Caco-2 (cell line): ENCODE data around the gene PTPN12. TPM values are rescaled to one million over a fixed set of nuclear protein-coding genes. Genes with fewer than 3 reads are reported as not detected.

Experiments used
- BruUV-seq: library from RNA; stranded (reverse); fragments of 400-500 nt; replicated peaks from 2 replicates; lab custom pipeline; 2021; lab: Mats Ljungman, UMichigan
- CTCF ChIA-PET: fragments of 300-600 bp; sonication (Branson Sonifier 250); formaldehyde crosslinking; loops from one replicate; lab custom pipeline; 2022; ENCODE audit warnings: antibody characterized with exemption; lab: Charles Lee
- POLR2A ChIA-PET: fragments of 300-600 bp; sonication (Branson Sonifier 250); formaldehyde crosslinking; loops from one replicate; lab custom pipeline; 2022; ENCODE audit warnings: antibody characterized with exemption; lab: Charles Lee
- DNase-seq, 2 experiments: peaks; one replicate each; pipeline versions ENCODE4 v3.0.0 to v3.0.0-alpha.2; 2020 to 2022
- H3K27me3 ChIP-seq: replicated peaks from 2 replicates; pipeline ENCODE4 v1.6.0; 2011; ENCODE audit warnings: low read length; ENCODE audit not compliant: control insufficient read depth, insufficient read depth
- H3K36me3 ChIP-seq: 2 replicates; pipeline ENCODE4 v1.5.1; 2011; ENCODE audit warnings: low read length; ENCODE audit not compliant: control insufficient read depth, insufficient read depth
- H3K4me1 ChIP-seq: fragments of 250-450 bp; sonication (Bioruptor Pico); 2 replicates; pipeline ENCODE4 v1.5.1; 2020; ENCODE audit warnings: mild to moderate bottlenecking
- H3K4me3 ChIP-seq: 2 replicates; pipeline ENCODE4 v1.5.1; 2011; ENCODE audit warnings: low read depth, mild to moderate bottlenecking, control low read depth, low read length
- H3K9me3 ChIP-seq: fragments of 250-450 bp; sonication (Bioruptor Pico); 2 replicates; pipeline ENCODE4 v1.5.1; 2020; ENCODE audit warnings: mild to moderate bottlenecking, moderate library complexity
- H3K27ac Mint-ChIP-seq: one replicate; pipeline ENCODE4 v1.8.0; 2022; ENCODE audit warnings: mixed read lengths; ENCODE audit not compliant: unreplicated experiment
- H3K27me3 Mint-ChIP-seq: one replicate; pipeline ENCODE4 v1.8.0; 2022; ENCODE audit warnings: mixed read lengths; ENCODE audit not compliant: insufficient read depth, unreplicated experiment
- H3K36me3 Mint-ChIP-seq: one replicate; pipeline ENCODE4 v1.8.0; 2022; ENCODE audit warnings: mild to moderate bottlenecking, mixed read lengths; ENCODE audit not compliant: insufficient read depth, unreplicated experiment
- H3K4me1 Mint-ChIP-seq: one replicate; pipeline ENCODE4 v1.8.0; 2022; ENCODE audit warnings: low read depth, mixed read lengths; ENCODE audit not compliant: unreplicated experiment
- H3K4me3 Mint-ChIP-seq: one replicate; pipeline ENCODE4 v1.8.0; 2022; ENCODE audit warnings: mild to moderate bottlenecking, moderate library complexity, mixed read lengths; ENCODE audit not compliant: unreplicated experiment
- H3K9me3 Mint-ChIP-seq: one replicate; pipeline ENCODE4 v1.8.0; 2022; ENCODE audit warnings: mixed read lengths; ENCODE audit not compliant: unreplicated experiment
- CTCF ChIP-seq, 2 experiments: fragments of 200-600 bp in 1 of 2; IDR thresholded peaks; 1 replicate in 1 of 2; 2 replicates in 1 of 2; pipeline versions ENCODE4 v1.5.1 to v1.8.0; 2011 to 2022; ENCODE audit warnings: antibody characterized with exemption in 1 of 2, control low read depth in 1 of 2, inconsistent platforms in 1 of 2, low read depth in 1 of 2, low read length in 1 of 2, mild to moderate bottlenecking in 1 of 2, moderate library complexity in 1 of 2; ENCODE audit not compliant: insufficient read depth in 1 of 2, severe bottlenecking in 1 of 2, unreplicated experiment in 1 of 2
- intact Hi-C: fragments of 100-400 bp; cut with micrococcal nuclease; formaldehyde crosslinking; loops from one replicate; pipeline ENCODE4 v1.10.0; 2022; ENCODE audit not compliant: unreplicated experiment
- total RNA-seq: library from RNA; stranded (reverse); gene quantifications from 2 replicates; pipeline ENCODE4 v1.2.3, GENCODE V29; 2022

The PTPN12 gene
- total RNA-seq, 1 experiment from 2014 or later, result 67.1 TPM

GRCh38 chr7:77653572-77653971 lies 116.5 kb downstream of the PTPN12 start:
- H3K36me3 Mint-ChIP-seq, result peaks cover 18% of the 10 kb centered on the region
- no peak for TF ChIP-seq CTCF (IDR thresholded peaks at IDR 0.05; ENCODE audit: insufficient read depth in 1 of 2, low read depth in 1 of 2, low read length in 1 of 2, severe bottlenecking in 1 of 2, unreplicated experiment in 1 of 2)
- H3K4me1 Mint-ChIP-seq, result peaks cover 22% of the 10 kb centered on the region
- ChIA-PET CTCF (no interaction called here), POLR2A (no interaction called here)
- Histone ChIP-seq H3K9me3 (no peaks in the 10 kb centered on the region), H3K4me3 (no peak overlapping the region), H3K4me1 (peaks cover 42% of the 10 kb centered on the region), H3K27me3 (no peaks in the 10 kb centered on the region), H3K36me3 (no peaks in the 10 kb centered on the region)
- no peaks in the 10 kb centered on the region for H3K9me3 Mint-ChIP-seq
- H3K27ac Mint-ChIP-seq, result no peak overlapping the region
- H3K4me3 Mint-ChIP-seq, result no peak overlapping the region
- intact Hi-C loops, result loop anchor here (10.0 kb wide), 2 partner anchors 281 to 371 kb away; no protein-coding TSS in a partner anchor
- no peaks in the 10 kb centered on the region for H3K27me3 Mint-ChIP-seq
- BruUV-seq, result no TSS peak
- no peak for DNase-seq

- intact Hi-C loops, result loop anchor here (10.0 kb wide), 2 partner anchors 279 to 369 kb away; no protein-coding TSS in a partner anchor
Observed at GRCh38 chr7:77655356-77655755, 118.3 kb downstream of the PTPN12 start.

GRCh38 chr7:77655836-77656455 lies 118.9 kb downstream of the PTPN12 start:
- Histone ChIP-seq H3K36me3 (no peaks in the 10 kb centered on the region), H3K4me3 (no peak overlapping the region), H3K27me3 (no peaks in the 10 kb centered on the region), H3K4me1 (peaks cover 23% of the 10 kb centered on the region), H3K9me3 (no peaks in the 10 kb centered on the region)
- Mint-ChIP-seq H3K4me3 (no peak overlapping the region), H3K4me1 (peaks cover 17% of the 10 kb centered on the region), H3K9me3 (no peaks in the 10 kb centered on the region), H3K36me3 (peaks cover 28% of the 10 kb centered on the region), H3K27ac (peak overlapping the region; percentile 54), H3K27me3 (no peaks in the 10 kb centered on the region)
- no peak for DNase-seq
- POLR2A ChIA-PET, result no interaction called here
- CTCF ChIA-PET, result no interaction called here
- BruUV-seq, result no TSS peak
- intact Hi-C loops, result loop anchor here (2.0 to 10.0 kb wide), 3 partner anchors 41 to 369 kb away; partner anchors contain the start of gene RSBN1L
- TF ChIP-seq CTCF (IDR thresholded peaks at IDR 0.05; ENCODE audit: insufficient read depth in 1 of 2, low read depth in 1 of 2, low read length in 1 of 2, severe bottlenecking in 1 of 2, unreplicated experiment in 1 of 2), result no peak

More at GRCh38 chr7:77655356-77655755, 118.3 kb downstream of the PTPN12 start:
- Histone ChIP-seq H3K9me3 (no peaks in the 10 kb centered on the region), H3K4me1 (peaks cover 29% of the 10 kb centered on the region), H3K4me3 (no peak overlapping the region), H3K36me3 (no peaks in the 10 kb centered on the region), H3K27me3 (no peaks in the 10 kb centered on the region)
- ChIA-PET POLR2A (no interaction called here), CTCF (no interaction called here)
- no TSS peak for BruUV-seq
- TF ChIP-seq CTCF (IDR thresholded peaks at IDR 0.05; ENCODE audit: insufficient read depth in 1 of 2, low read depth in 1 of 2, low read length in 1 of 2, severe bottlenecking in 1 of 2, unreplicated experiment in 1 of 2), result no peak
- no peak for DNase-seq
- H3K4me3 Mint-ChIP-seq, result no peak overlapping the region
- H3K36me3 Mint-ChIP-seq, result peaks cover 22% of the 10 kb centered on the region
- no peaks in the 10 kb centered on the region for H3K9me3 Mint-ChIP-seq
- peaks cover 17% of the 10 kb centered on the region for H3K4me1 Mint-ChIP-seq
- peak overlapping the region; percentile 54 for H3K27ac Mint-ChIP-seq
- H3K27me3 Mint-ChIP-seq, result no peaks in the 10 kb centered on the region
